ENCODE measurements around the gene MND1.

DNA sequence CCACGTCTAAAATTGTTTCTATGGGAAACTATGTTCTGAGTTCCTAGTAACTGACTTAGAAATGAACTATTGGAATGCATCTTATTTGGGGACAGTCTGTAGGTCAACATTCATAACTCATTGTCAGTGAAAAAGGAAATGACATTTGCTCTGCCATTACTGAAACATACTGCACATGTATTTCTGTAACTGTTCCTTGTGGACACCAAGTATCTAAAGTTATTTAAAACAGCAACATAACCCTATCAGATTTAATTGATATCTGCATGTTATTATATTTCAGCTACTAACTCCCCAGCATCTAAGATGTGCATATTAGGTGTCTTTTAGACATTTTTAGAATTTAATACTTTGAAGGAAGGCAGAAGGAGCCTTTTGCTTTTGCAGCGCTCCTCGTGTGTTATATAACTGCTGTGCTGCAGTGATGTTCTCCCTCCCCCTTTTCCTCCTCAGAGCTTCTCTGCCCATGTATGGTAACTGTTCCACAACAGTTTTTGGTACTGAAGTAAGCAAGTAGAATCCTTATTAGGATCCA is 84.5 kb downstream of the MND1 start:
- TF ChIP-seq POLR2A (IDR thresholded peaks at IDR 0.05; ENCODE audit: low read length) (no peak), GATA1 (IDR thresholded peaks at IDR 0.05; ENCODE audit: low read depth, low read length) (no peak)

Data from erythroblast (primary cell).